SJCRH30 (cell line): ENCODE results near the gene FLNB. TPM values are rescaled to one million over a fixed set of nuclear protein-coding genes. Genes with fewer than 3 reads are reported as not detected.

Experiments
- DNase-seq, 2 experiments: peaks; one replicate each; pipeline ENCODE4 v3.0.0-alpha.2; 2015 to 2020
- H3K27ac ChIP-seq: fragments of 250-450 bp; sonication (Bioruptor Pico); 2 replicates; pipeline ENCODE4 v1.5.1; 2020; ENCODE audit warnings: mild to moderate bottlenecking, moderate library complexity
- H3K27me3 ChIP-seq: fragments of 250-450 bp; sonication (Bioruptor Pico); 2 replicates; pipeline ENCODE4 v1.5.1; 2020; ENCODE audit warnings: mild to moderate bottlenecking, moderate library complexity
- H3K36me3 ChIP-seq: fragments of 250-450 bp; sonication (Bioruptor Pico); 2 replicates; pipeline ENCODE4 v1.5.1; 2020; ENCODE audit warnings: mild to moderate bottlenecking, moderate library complexity
- H3K4me1 ChIP-seq: fragments of 250-450 bp; sonication (Bioruptor Pico); 2 replicates; pipeline ENCODE4 v1.5.1; 2020; ENCODE audit warnings: mild to moderate bottlenecking, moderate library complexity
- H3K4me3 ChIP-seq: fragments of 250-450 bp; sonication (Bioruptor Pico); 2 replicates; pipeline ENCODE4 v1.5.1; 2020; ENCODE audit warnings: mild to moderate bottlenecking, moderate library complexity
- H3K9me3 ChIP-seq: fragments of 250-450 bp; sonication (Bioruptor Pico); replicated peaks from 2 replicates; pipeline ENCODE4 v1.5.1; 2020; ENCODE audit warnings: mild to moderate bottlenecking, moderate library complexity
- total RNA-seq: library from RNA; depleted of rRNA; stranded (reverse); fragments of >200 nt; shearing (Covaris generic); gene quantifications from 2 replicates; pipeline ENCODE4 v1.2.3, GENCODE V29; 2014

The FLNB gene
- total RNA-seq, 1 experiment from 2014 or later, result 22.5 TPM

GRCh38 chr3:58170376-58170775 is 162.2 kb downstream of the FLNB start:
- peaks cover 8% of the 10 kb centered on the region; the same call in 1 of the 2 replicates for H3K4me1 ChIP-seq
- no peak overlapping the region for H3K27ac ChIP-seq
- no peak for DNase-seq
- H3K27me3 ChIP-seq, result no peaks in the 10 kb centered on the region
- H3K4me3 ChIP-seq, result no peak overlapping the region
- H3K36me3 ChIP-seq, result no peaks in the 10 kb centered on the region
- H3K9me3 ChIP-seq, result no peaks in the 10 kb centered on the region

DNA sequence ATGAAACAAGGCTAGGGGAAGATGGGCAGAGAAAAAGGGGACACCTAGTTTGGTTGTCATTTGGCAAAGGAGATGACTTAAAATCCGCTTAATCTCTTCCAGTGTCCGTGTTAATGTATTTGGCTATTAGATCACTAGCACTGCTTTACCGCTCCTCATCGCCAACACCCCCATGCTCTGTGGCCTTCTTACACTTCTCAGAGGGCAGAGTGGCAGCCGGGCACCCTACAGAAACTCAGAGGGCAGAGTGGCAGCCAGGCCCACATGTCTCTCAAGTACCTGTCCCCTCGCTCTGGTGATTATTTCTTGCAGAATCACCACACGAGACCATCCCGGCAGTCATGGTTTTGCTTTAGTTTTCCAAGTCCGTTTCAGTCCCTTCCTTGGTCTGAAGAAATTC is 162.9 kb downstream of the FLNB start:
- Histone ChIP-seq H3K27ac (no peak overlapping the region), H3K27me3 (no peaks in the 10 kb centered on the region), H3K4me3 (no peak overlapping the region), H3K4me1 (peaks cover under 1% of the 10 kb centered on the region; the same call in 1 of the 2 replicates), H3K36me3 (no peaks in the 10 kb centered on the region), H3K9me3 (no peaks in the 10 kb centered on the region)
- no peak for DNase-seq

GRCh38 chr3:58173029-58173668 is 164.9 kb downstream of the FLNB start:
- H3K9me3 ChIP-seq, result no peaks in the 10 kb centered on the region
- H3K4me1 ChIP-seq, result no peaks in the 10 kb centered on the region; the same call in 1 of the 2 replicates
- H3K27ac ChIP-seq, result no peak overlapping the region
- no peak overlapping the region for H3K4me3 ChIP-seq
- H3K36me3 ChIP-seq, result no peaks in the 10 kb centered on the region
- DNase-seq, result no peak
- no peaks in the 10 kb centered on the region for H3K27me3 ChIP-seq

GRCh38 chr3:58173669-58174398 is 165.6 kb downstream of the FLNB start:
- Histone ChIP-seq H3K36me3 (no peaks in the 10 kb centered on the region), H3K4me1 (no peaks in the 10 kb centered on the region; the same call in 1 of the 2 replicates), H3K4me3 (no peak overlapping the region), H3K27me3 (no peaks in the 10 kb centered on the region), H3K9me3 (no peaks in the 10 kb centered on the region), H3K27ac (no peak overlapping the region)
- DNase-seq, result peak; percentile 69 to 76

GRCh38 chr3:58175187-58175436 is 166.9 kb downstream of the FLNB start:
- no peak for DNase-seq
- no peaks in the 10 kb centered on the region for H3K27me3 ChIP-seq
- H3K27ac ChIP-seq, result no peak overlapping the region
- no peaks in the 10 kb centered on the region for H3K36me3 ChIP-seq
- H3K4me3 ChIP-seq, result no peak overlapping the region
- no peaks in the 10 kb centered on the region for H3K9me3 ChIP-seq
- H3K4me1 ChIP-seq, result no peaks in the 10 kb centered on the region; the same call in 1 of the 2 replicates

GRCh38 chr3:58175437-58176184 is 167.4 kb downstream of the FLNB start:
- DNase-seq, result no peak
- Histone ChIP-seq H3K27me3 (no peaks in the 10 kb centered on the region), H3K9me3 (no peaks in the 10 kb centered on the region), H3K36me3 (no peaks in the 10 kb centered on the region), H3K4me1 (no peaks in the 10 kb centered on the region; the same call in 1 of the 2 replicates), H3K4me3 (no peak overlapping the region), H3K27ac (no peak overlapping the region)

DNA sequence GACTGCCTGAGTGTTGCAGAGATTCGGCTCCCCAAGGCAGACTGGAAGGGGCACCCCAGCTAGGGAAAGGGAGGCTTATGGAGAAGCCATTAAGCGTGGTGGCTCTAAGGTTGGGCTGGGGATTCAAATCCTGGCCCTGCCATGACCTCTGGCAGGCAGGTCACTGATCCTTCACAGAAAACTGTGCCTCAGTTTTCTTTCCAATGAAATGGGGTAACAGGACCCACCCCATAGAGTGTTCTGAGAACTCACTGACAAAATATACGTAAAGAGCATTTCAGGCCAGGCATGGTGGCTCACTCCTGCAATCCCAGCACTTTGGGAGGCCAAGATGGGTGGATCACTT is 167.9 kb downstream of the FLNB start:
- DNase-seq, result no peak
- Histone ChIP-seq H3K27me3 (no peaks in the 10 kb centered on the region), H3K27ac (no peak overlapping the region), H3K9me3 (no peaks in the 10 kb centered on the region), H3K36me3 (no peaks in the 10 kb centered on the region), H3K4me1 (no peaks in the 10 kb centered on the region; the same call in 1 of the 2 replicates), H3K4me3 (no peak overlapping the region)

DNA sequence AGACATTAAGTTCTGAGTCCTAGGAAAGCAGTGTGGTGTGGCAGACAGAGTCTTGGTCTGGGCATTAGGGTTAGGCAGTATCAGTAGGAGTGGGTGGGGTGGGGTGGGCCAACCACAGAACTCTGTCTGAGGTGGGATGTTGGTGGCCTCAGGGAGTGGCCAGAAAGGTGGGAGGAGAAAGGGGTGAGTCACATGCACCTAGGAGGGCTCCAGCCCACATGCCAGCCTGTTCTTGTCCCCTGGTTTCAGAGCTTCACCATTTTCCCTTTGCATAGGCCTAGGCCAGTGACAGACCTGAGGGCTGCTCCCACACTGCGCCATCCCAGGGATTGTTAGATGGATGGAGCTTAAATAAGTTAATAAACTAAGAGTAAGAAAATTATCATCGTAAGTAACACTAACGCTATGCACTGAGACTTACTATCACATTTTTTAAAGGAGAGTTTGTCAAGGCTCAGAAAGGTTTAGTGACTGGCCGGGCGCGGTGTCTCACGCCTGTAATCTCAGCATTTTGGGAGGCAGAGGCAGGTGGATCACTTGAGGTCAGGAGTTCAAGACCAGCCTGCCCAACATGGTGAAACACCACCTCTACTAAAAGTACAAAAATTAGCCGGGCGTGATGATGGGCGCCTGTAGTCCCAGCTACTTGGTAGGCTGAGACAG is 168.7 kb downstream of the FLNB start:
- H3K9me3 ChIP-seq, result no peaks in the 10 kb centered on the region
- no peaks in the 10 kb centered on the region for H3K27me3 ChIP-seq
- no peak overlapping the region for H3K4me3 ChIP-seq
- no peaks in the 10 kb centered on the region; the same call in 1 of the 2 replicates for H3K4me1 ChIP-seq
- DNase-seq, result no peak
- H3K36me3 ChIP-seq, result no peaks in the 10 kb centered on the region
- H3K27ac ChIP-seq, result no peak overlapping the region

- Histone ChIP-seq H3K9me3 (no peaks in the 10 kb centered on the region), H3K27ac (no peak overlapping the region), H3K4me3 (peak overlapping the region; percentile 30), H3K4me1 (no peaks in the 10 kb centered on the region; the same call in 1 of the 2 replicates), H3K36me3 (no peaks in the 10 kb centered on the region), H3K27me3 (no peaks in the 10 kb centered on the region)
- DNase-seq, result peak; percentile 77
These were observed 169.7 kb downstream of the FLNB start for GRCh38 chr3:58177747-58178527.

DNA sequence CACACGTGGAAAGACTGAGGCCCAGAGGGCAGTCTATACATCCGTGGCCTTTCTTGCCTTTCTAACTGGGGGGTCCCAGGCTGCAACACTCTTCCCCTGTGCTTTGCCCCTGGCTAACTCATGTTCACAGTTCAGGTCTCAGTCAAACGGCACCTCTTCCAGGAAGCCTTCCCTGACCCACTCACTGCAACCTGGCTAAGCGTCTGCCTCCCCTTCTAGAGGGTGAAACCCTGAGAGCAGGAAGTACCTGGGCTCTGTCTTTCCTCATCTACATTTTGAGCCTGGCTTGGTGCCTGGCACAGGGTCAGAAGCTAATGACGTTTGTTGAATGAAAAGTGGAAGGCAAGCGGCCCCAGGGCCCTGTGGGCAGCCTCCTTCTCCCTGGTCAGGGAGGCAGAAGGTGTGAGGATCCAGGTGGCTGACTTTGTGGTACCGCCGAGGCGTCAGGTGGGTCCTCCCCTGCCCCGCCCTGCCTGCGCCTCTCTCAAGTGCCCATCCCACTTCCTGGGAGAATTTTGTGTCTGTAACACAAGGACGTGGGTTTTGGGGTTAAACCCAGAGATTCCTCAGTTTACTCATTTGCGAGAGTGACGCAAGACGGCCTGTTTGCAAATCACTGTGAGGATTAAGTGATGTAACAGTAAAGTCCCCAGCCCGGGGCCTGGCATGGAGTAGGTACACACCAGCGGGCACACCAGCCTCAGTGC is 170.5 kb downstream of the FLNB start:
- no peak for DNase-seq
- no peaks in the 10 kb centered on the region for H3K36me3 ChIP-seq
- H3K27ac ChIP-seq, result no peak overlapping the region
- no peaks in the 10 kb centered on the region for H3K27me3 ChIP-seq
- no peaks in the 10 kb centered on the region for H3K9me3 ChIP-seq
- H3K4me1 ChIP-seq, result no peaks in the 10 kb centered on the region; the same call in 1 of the 2 replicates
- H3K4me3 ChIP-seq, result no peak overlapping the region

GRCh38 chr3:58179235-58180098 is 171.2 kb downstream of the FLNB start:
- Histone ChIP-seq H3K4me1 (no peaks in the 10 kb centered on the region; the same call in 1 of the 2 replicates), H3K4me3 (no peak overlapping the region), H3K36me3 (no peaks in the 10 kb centered on the region), H3K9me3 (no peaks in the 10 kb centered on the region), H3K27ac (no peak overlapping the region), H3K27me3 (no peaks in the 10 kb centered on the region)
- DNase-seq, result no peak

DNA sequence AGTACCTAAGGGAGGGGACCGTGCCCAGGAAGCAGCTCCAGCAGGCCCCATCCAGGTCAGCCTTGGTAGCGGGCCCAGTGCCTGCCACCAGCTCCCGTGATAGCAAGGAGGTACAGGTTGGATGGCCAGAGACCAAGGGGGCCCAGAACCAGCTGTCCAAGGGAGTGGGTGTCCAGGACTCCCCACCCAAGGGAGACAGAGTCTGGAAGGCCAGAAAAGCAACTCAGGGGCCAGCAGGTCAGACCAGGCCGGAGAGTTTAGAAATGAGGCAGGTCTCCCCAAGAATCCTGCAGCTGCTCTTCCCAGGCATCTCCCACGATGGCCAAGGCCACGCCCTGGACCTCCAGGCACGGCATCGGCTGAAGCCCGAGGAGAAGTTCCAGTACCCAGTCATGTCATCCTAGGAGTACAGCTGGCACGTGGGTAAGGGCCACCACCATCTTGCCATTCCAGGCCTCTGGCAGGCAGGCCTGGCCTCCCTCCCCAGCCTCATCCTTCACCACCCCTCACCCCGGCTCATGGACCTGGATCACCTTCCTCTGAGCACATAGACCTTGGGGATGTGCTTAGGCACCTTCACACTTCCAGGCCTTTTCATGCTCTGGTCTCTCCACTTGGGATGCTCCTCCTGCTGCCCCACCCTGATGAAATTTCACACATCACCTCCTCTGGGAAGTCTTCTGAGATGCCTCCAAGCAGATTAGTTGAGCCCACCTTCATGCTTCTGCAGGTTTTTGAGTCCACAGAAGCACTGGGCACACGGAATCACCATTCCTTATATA is 172.1 kb downstream of the FLNB start:
- Histone ChIP-seq H3K9me3 (no peaks in the 10 kb centered on the region), H3K27me3 (no peaks in the 10 kb centered on the region), H3K27ac (no peak overlapping the region), H3K4me1 (no peaks in the 10 kb centered on the region), H3K4me3 (no peak overlapping the region), H3K36me3 (no peaks in the 10 kb centered on the region)
- no peak for DNase-seq
